A549 treated with GW870086 at 1 μM for 4 hours (cell line): ENCODE data around the gene STX1B. TPM values are rescaled to one million over a fixed set of nuclear protein-coding genes. Genes with fewer than 3 reads are reported as not detected.

Experiments
- total RNA-seq: library from RNA; stranded (reverse); fragments of 200-300 nt; extraction: Qiagen RNA extraction; gene quantifications from 5 replicates; pipeline ENCODE4 v1.2.3, GENCODE V29; 2022; ENCODE audit warnings: low read depth

STX1B gene
- total RNA-seq = 1.5 to 2.2 TPM (median 2.0 TPM) in 5 replicates

DNA sequence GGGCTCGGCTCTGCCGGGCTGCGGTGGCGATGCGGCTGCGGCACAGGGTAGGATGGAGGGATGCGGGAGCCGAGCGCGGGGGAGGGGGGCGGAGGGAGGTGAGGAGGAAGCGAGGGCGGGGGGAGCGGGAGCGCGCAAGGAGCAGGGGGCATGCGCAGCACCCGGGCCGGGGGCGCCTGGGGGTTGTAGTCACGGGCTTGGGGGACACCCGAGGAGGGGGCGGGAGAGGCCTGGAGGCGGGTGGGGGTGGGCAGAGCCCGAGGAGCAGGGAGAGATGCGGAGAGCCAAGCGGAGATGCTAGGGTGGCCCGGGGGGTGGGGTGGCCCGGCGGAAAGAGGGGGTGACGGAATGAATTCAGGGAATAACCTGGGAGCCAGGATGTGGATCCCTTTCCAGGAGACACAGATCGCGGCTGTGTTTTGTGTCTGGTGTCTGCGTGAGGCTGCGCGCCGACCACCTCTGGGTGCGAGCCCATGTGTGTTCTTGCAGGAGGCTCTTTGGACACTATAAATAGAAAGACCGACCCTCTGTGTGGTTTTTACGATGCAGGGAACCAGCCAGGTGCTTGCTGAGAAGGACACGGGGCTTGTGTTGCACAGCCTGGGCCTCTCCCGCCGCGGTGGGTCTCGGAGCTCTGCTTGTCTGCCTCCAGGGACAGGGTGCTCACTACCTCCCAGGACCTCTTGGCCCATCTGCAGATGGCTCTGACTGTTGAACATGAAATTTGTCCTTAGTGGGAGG lies at the start of gene STX1B:
TSS of gene STX1B (minus strand) at position 54 of the 741 bp plus-strand sequence. CDS start 242 bp downstream, outside the sequence.

DNA sequence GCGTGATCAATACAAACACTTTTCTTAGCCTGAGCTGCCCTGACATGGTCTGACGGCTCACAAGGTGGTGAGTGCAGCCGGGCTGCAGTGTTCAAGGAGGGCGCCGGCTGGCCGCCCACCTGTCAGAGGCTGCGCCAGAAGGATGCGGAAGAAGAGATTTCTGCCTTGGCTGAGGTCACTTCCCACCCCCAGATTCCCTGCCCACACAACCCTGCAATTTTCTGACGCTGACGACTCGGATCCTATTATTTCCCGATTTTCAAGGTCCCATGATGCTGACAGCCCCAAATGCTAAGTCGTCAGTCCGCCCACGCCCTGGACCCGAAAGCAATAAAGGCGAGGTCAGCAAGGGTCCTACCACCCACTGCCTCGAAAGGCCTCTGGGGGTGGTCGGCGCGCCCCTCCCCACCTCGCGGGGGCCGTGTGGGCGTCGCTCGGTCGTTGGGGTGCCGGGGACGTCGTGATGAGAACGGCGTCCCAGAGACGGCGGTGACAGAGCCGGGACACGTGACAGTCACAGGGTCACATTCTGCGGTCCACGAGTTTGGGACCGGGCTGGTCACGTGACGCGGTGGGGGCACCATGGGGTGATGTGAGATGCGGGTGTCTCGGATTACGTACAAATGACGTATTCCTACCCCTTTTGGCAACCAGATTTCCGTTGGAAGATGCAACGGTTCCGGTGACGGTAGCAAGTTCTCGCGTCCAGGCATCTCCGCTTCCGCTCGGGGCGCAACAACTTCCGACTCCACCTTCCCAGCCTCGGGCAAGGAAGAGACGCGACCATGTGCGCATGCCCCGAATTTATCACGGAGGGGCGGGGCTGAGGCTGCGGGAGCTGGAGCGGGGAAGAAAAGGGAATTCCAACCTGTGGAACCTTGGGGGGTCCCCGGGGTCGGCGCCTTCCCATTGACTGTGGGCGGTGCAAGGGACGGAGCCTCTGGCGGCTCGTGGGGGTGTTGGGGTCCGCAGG lies 22.6 kb upstream of the STX1B start, which contains the start of gene STX4:
TSS of gene STX4 (plus strand) at position 823 of the 973 bp plus-strand sequence. CDS start 248 bp downstream, outside the sequence.

DNA sequence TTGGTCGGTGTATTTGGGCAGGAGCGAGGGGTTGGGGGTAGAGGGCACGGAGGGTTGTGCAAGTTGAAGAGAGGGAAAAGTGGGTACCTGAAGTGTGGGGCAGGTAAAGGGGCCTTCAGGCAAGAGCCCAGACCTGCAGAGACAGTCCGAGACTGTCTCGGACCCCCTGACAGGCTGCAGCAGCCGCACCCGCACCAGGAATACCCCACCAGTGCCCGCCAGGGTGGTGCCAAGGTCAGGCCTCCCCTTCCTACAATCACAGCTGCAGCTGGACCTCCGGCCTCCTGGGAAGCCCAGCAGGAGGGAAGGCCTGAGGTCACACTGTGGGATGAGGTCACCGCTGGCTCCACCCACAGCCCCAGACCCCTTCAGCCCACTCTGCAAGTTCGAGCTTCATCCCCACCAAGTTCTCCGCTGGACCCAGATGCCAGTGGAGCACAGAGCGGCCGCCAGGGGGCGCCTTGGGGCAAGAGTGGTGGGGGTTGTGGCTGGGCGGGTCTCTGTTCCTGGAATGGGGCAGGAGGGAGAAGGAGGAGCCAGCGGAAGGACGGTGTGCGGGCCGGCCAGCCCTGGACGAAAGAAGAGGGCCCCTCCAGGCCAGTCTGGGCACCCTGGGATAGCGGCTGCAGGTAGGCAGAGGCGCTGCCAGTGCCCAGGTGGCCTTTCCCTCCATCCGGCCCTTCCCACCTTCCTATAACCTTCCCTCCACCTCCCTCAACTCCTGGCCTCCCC lies 25.6 kb downstream of the STX1B start, which contains the start of gene HSD3B7:
TSS of gene HSD3B7 (plus strand) at position 539 of the 732 bp plus-strand sequence. CDS start 452 bp downstream, outside the sequence.

GRCh38 chr16:30957456-30958174 lies 52.8 kb downstream of the STX1B start, which contains the start of gene SETD1A:
Gene SETD1A (plus strand): TSS chr16:30957754. CDS start chr16:30958732, 978 bp downstream.

DNA sequence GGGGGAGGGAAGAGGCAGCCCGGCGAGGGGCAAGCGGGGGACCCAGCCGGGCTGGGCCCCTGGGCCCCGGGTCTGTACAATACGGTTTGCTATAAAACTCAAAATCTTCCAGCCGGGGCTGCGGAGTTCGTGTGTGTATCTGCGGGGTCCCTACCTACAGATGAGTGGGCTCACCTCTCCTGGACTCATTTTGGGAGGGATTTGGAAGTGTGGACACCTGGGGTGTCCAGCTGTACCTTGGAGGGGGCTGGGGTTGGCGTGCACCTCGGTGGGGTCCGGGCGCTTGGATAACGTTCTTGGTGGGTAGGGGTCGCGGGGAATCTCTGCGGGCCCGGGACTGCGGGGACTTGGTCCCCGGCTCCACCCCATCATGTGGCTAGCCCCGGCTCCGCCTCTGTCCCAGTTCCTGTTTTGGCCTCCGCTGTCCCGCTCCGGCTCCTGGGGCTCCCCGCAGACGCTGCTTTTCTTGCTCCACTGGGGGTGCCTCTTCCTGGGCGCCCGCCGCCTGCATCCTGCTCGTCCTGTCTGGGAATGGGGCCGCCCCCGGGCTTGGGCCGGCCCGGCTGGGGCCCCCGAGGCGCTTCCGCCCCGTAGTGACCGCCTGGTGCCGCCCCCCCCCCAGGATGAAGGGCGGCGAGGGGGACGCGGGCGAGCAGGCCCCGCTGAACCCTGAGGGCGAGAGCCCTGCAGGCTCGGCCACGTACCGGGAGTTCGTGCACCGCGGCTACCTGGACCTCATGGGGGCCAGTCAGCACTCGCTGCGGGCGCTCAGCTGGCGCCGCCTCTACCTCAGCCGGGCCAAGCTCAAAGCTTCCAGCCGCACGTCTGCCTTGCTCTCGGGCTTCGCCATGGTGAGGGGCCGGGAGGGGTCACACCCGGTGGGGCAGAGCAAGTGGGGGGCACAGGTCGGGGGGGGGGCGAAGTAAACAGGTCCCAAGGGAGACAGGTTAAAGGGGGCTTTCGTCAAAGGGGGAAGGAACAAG lies 61.5 kb downstream of the STX1B start, which contains the start of gene ORAI3:
TSS of gene ORAI3 (plus strand) at position 402 of the 983 bp plus-strand sequence. CDS start at position 624, 222 bp downstream.

Other genes with a start within 250 kb of the STX1B start
- gene CFAP119, start 248.6 kb downstream of the STX1B start, total RNA-seq = 5.6 to 9.2 TPM (median 7.7 TPM) in 5 replicates
- 71.8 to 88.1 TPM (median 83.4 TPM) in 5 replicates for gene RNF40, start 248.3 kb downstream of the STX1B start, total RNA-seq
- 15.4 to 18.3 TPM (median 18.0 TPM) in 5 replicates for gene ZNF629, start 223.4 kb downstream of the STX1B start, total RNA-seq
- 26.1 to 42.8 TPM (median 37.7 TPM) in 5 replicates for gene BCL7C, start 116.6 kb downstream of the STX1B start, total RNA-seq
- gene CTF1, start 114.0 kb downstream of the STX1B start, total RNA-seq = 0.13 to 0.39 TPM (median 0.23 TPM) in 4 of 5 replicates, not detected in the other
- 12.9 to 20.9 TPM (median 19.0 TPM) in 5 replicates for gene FBXL19, start 87.1 kb downstream of the STX1B start, total RNA-seq
- 10.0 to 14.0 TPM (median 12.7 TPM) in 5 replicates for gene ORAI3, start 61.6 kb downstream of the STX1B start, total RNA-seq
- gene SETD1A, start 52.9 kb downstream of the STX1B start, total RNA-seq = 13.9 to 22.3 TPM (median 19.3 TPM) in 5 replicates
- gene HSD3B7, start 25.4 kb downstream of the STX1B start, total RNA-seq = 14.0 to 17.1 TPM (median 14.3 TPM) in 5 replicates
- gene STX4, start 22.9 kb upstream of the STX1B start, total RNA-seq = 57.2 to 70.6 TPM (median 65.1 TPM) in 5 replicates
- gene ZNF668, start 63.6 kb upstream of the STX1B start, total RNA-seq = 12.1 to 21.1 TPM (median 15.1 TPM) in 5 replicates
- 8.4 to 10.9 TPM (median 10.0 TPM) in 5 replicates for gene ZNF646, start 63.8 kb upstream of the STX1B start, total RNA-seq
- gene PRSS53, start 78.3 kb upstream of the STX1B start, total RNA-seq = 1.00 to 2.0 TPM (median 1.1 TPM) in 5 replicates
- 105 to 143 TPM (median 141 TPM) in 5 replicates for gene VKORC1, start 84.2 kb upstream of the STX1B start, total RNA-seq
- gene BCKDK, start 97.7 kb upstream of the STX1B start, total RNA-seq = 39.1 to 56.9 TPM (median 51.7 TPM) in 5 replicates
- 41.4 to 47.3 TPM (median 43.6 TPM) in 5 replicates for gene KAT8, start 107.0 kb upstream of the STX1B start, total RNA-seq
- gene PRSS8, start 125.1 kb upstream of the STX1B start, total RNA-seq = 0.72 to 1.1 TPM (median 0.85 TPM) in 5 replicates
- gene PRSS36, start 139.4 kb upstream of the STX1B start, total RNA-seq = 0.59 to 1.5 TPM (median 1.1 TPM) in 5 replicates
- gene FUS, start 169.5 kb upstream of the STX1B start, total RNA-seq = 517 to 557 TPM (median 522 TPM) in 5 replicates
- gene PYCARD, start 192.1 kb upstream of the STX1B start, total RNA-seq = 31.2 to 47.1 TPM (median 36.9 TPM) in 5 replicates
- 0.02 to 0.08 TPM (median 0.03 TPM) in 5 replicates for gene TRIM72, start 203.5 kb upstream of the STX1B start, total RNA-seq
- not detected in 5 replicates for gene PYDC1, start 206.5 kb upstream of the STX1B start, total RNA-seq
- 0.91 to 2.1 TPM (median 1.8 TPM) in 5 replicates for gene ITGAM, start 249.3 kb upstream of the STX1B start, total RNA-seq